KG1 (cell line): ENCODE measurements around the gene GATAD2A.

Source experiments
- DNase-seq: peaks from one replicate; lab custom pipeline; 2025; lab: John Stamatoyannopoulos, UW

The GATAD2A gene

GRCh38 chr19:19547674-19548336 is 142.3 kb downstream of the GATAD2A start:
- DNase-seq, result no peak

DNA sequence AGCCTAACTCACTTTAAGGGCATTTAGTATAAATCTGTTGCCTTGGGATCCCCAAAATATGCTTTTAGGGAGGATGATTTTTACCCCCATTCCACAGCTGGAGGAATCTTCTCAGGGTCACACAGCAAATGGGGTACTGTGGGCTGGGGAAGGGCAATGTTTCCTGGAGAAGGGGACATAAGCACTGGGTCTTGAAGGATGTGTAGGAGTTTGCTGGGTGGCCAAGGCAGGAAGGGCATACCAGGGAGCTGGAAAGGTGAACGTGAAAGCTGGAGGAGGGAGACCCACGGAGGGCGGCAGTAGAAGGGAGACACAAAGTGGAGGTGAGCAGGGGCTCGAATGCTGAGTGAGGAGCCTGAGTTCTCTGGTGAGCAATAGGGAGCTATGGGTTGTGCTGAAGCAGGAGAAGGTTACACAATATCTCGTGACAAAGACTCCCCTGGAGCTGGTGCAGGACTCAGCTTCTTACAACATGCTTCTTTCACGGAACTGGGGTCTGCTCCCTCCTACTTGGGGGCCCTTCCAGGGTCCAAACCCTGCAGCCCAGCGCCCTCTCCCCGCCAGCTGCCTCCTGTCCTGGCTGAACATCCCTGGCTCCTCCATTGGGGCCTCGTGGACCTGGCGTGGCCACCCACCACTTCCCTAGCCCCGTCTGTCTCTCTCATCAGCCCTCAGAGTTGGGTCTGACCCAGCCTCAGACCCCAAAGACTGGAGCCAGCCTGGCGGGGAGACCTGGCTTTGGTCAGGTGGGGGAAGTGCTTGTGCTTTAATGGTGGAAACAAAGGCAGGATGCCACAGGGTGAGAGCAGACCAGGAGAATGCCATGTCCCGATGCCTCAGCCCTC is 143.7 kb downstream of the GATAD2A start:
- DNase-seq, result no peak

DNA sequence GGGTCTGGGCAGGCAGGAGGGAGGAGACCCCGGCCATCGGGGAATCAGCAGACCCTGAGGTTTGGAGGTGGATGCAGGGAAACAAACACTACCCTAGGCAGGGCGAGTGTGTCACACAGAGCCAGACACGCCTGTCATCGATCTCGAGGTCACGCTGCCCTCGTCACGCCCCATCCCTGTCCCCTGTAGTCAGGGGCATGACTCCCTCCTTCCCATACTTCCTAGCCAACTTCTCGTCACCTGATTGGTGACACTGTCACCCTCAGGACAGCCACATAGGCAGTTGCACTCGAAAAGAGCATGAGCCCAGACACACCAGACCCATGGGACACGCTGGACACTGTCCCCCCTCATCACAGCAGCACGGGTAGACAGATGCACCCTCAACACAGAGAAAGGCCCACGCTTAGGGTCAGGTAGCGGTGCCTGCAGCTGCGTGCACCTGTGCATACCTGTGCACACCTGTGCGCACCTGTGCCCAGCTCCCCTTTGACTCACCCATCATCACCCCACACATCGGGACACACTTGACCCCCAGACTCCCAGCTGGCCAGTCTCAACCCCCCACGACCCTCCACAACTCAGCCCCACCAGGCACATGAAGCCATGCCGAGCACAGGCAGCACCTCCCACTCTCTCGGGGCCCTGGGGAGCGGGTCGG is 144.5 kb downstream of the GATAD2A start:
- DNase-seq, result no peak

DNA sequence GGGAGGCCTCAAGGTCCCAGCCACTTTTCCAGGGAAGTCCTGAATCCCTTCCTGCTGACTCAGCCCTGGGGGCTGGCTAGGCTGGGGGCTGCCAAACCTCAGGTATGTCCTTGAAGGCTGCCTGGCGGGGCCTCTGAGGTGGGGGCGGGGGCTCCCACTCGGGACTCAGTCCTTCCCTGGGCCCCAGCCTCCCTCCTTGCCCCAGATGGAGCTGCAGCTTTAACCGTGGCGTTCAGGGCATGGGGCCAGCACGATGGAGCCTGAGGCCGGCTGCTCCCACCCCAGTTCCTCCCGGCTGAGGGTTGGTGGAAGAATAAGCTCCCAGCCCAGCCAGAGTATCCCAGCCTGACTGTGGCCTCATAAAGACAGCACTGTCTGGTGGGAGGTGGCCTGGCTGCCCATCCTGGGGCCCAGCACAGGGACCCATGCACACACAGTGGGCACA is 145.0 kb downstream of the GATAD2A start:
- no peak for DNase-seq

GRCh38 chr19:19550972-19551852 is 145.7 kb downstream of the GATAD2A start:
- no peak for DNase-seq

DNA sequence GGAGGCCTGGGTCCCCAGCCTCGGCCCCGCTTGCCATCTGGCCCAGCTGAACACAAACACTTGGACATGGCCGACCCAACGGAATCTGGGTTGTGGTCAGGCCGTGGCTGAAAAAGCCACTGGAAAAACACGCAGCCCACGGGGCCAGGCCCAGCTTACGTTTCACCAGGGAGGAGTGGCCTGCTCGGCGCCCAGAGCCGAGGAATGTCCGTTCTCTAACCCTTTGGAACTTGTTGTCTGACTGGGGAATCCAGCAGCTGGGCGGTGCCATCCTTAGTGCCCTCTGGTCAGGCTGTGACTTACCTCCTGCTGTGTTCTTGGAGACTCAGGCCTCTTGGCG is 146.3 kb downstream of the GATAD2A start:
- DNase-seq, result no peak

DNA sequence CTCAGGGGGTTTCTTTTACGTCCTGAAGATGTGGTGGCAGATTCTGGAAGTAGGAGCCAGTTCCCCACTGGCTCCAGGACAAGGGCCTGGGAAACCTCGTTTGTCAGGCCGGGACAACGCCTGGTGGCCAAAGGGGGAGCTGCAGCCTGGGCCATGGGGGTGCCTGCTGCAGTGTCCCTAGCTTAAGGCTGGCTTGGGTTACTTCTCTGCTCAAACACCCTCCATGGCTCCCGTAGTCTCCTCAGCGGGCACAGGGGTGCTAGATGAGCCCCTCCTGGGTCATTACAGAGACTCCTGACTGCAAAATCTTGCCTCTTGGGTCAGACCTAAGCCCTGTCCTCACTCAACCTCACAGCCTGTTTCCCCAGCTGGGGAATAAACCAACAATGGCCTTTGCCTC is 147.3 kb downstream of the GATAD2A start:
- DNase-seq, result no peak

GRCh38 chr19:19553670-19554069 is 148.2 kb downstream of the GATAD2A start:
- no peak for DNase-seq

DNA sequence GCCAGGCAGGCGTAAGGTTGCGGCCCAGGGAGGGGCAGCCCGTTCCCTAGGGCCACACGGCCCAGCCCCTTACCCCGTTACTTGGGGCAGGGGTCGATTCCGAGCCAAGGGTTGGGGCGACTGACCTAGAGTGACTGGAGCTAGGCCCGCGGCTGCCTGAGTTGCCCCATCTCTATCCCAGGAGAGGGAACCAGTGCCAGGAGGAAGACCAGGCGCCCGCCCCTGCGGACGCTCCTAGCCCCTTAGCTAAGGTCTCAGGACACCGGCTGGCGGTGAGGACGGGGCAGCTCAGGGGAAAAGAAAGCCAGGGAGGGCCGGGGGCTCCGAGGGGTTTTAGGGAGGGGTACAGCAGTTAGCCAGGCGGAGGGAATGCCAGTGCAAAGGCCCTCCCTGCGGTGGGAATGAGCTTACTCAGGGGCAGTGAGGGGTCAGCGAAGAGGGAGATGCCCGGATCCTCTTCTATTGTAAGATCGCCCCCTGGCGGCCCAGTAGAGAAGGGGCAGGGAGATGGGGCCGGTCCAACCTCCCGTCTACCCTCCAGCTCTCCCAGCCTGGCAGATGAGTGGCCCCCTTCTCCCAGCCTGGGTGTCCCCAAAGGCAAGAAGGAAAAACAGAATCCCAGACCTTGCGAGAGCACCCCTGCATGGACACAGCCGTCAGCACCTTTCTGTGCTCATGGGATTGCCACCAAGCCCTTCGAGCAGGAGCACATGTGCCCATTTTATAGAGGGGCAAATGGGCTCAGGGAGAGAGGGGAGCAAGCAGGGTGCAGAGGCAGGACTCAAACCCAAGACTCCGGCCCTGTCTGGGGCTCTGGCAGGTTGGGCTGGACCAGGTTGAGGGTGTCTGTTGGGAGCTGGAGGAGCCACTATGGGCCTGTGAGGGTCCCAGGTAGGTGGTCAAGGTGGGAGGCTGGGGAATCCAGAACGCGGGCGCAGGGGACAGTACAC is 148.9 kb downstream of the GATAD2A start:
- peak; percentile 22 for DNase-seq

GRCh38 chr19:19558055-19558454 is 152.6 kb downstream of the GATAD2A start:
- no peak for DNase-seq
